SU-DHL-6 (cell line): ENCODE results near the gene HOXA10.

ENCODE experiments used
- H2AFZ ChIP-seq: fragments of 200-600 bp; sonication (generic); 2 replicates; pipeline ENCODE4 v1.6.1; 2014; ENCODE audit warnings: low read depth, mild to moderate bottlenecking, moderate library complexity, mixed read lengths, antibody characterized with exemption, low read length; ENCODE audit not compliant: severe bottlenecking
- H3F3A ChIP-seq: fragments of 200-600 bp; shearing (Covaris generic); 2 replicates; pipeline ENCODE4 v1.6.0; 2016; ENCODE audit warnings: antibody characterized with exemption, mild to moderate bottlenecking; ENCODE audit not compliant: insufficient read depth
- H3K27ac ChIP-seq: fragments of 200-600 bp; sonication (generic); 2 replicates; pipeline ENCODE4 v1.5.1; 2016; ENCODE audit warnings: low read depth, mild to moderate bottlenecking, low read length, moderate library complexity, mixed read lengths
- H3K27me3 ChIP-seq: fragments of 200-600 bp; sonication (generic), shearing (Covaris generic); 2 replicates; pipeline ENCODE4 v1.6.0; 2014; ENCODE audit warnings: mild to moderate bottlenecking, low read length
- H3K36me3 ChIP-seq: fragments of 200-600 bp; sonication (generic); 2 replicates; pipeline ENCODE4 v1.6.1; 2014; ENCODE audit warnings: mild to moderate bottlenecking, low read length, mixed read lengths
- H3K4me2 ChIP-seq: fragments of 300-600, 200-600 bp; shearing (Covaris generic), sonication (generic); 2 replicates; pipeline ENCODE4 v1.6.0; 2014; ENCODE audit warnings: low read length, low read depth, mild to moderate bottlenecking; ENCODE audit not compliant: poor library complexity, severe bottlenecking
- H3K4me3 ChIP-seq: fragments of 200-600 bp; sonication (generic); 2 replicates; pipeline ENCODE4 v1.5.1; 2014; ENCODE audit warnings: antibody characterized with exemption, low read length, mild to moderate bottlenecking, mixed read lengths; ENCODE audit not compliant: insufficient read depth, poor library complexity, severe bottlenecking
- H3K79me2 ChIP-seq: fragments of 200-600 bp; sonication (generic); 2 replicates; pipeline ENCODE4 v1.6.1; 2014; ENCODE audit warnings: mild to moderate bottlenecking, low read length, moderate library complexity; ENCODE audit not compliant: insufficient read depth
- H3K9ac ChIP-seq: fragments of 200-600 bp; sonication (generic); 2 replicates; pipeline ENCODE4 v1.7.0; 2014; ENCODE audit warnings: mild to moderate bottlenecking, low read length
- H3K9me2 ChIP-seq: fragments of 200-600 bp; sonication (generic); replicated peaks from 2 replicates; pipeline ENCODE4 v1.6.1; 2014; ENCODE audit warnings: low read length; ENCODE audit not compliant: insufficient read depth
- H3K9me3 ChIP-seq: fragments of 200-600 bp; sonication (generic); 2 replicates; pipeline ENCODE4 v1.6.1; 2014; ENCODE audit warnings: low read length, mixed read lengths; ENCODE audit not compliant: insufficient read depth
- H4K20me1 ChIP-seq: fragments of 200-600 bp; sonication (generic); 2 replicates; pipeline ENCODE4 v1.6.1; 2014; ENCODE audit warnings: low read depth, mild to moderate bottlenecking, antibody characterized with exemption, low read length, moderate library complexity, mixed read lengths
- CTCF ChIP-seq: fragments of 200-600 bp; sonication (generic); IDR thresholded peaks from one replicate; pipeline ENCODE4 v1.5.1; 2017; ENCODE audit warnings: antibody characterized with exemption, mild to moderate bottlenecking, low read length, moderate library complexity; ENCODE audit not compliant: insufficient read depth, poor library complexity, severe bottlenecking
- EZH2phosphoT487 ChIP-seq: fragments of 200-600 bp; sonication (generic), shearing (Covaris generic); conservative IDR thresholded peaks from 2 replicates; pipeline ENCODE4 v1.6.1; 2018; ENCODE audit warnings: mild to moderate bottlenecking, antibody characterized with exemption, low read length, moderate library complexity, mixed read lengths

Gene HOXA10

GRCh38 chr7:27151931-27152815 lies 21.9 kb downstream of the HOXA10 start, which contains the start of gene HOXA3:
HOXA3 (minus strand) TSS chr7:27152583; CDS start chr7:27110640, 41,943 bp downstream.
- H3K4me2 ChIP-seq, result peak within 1 kb of the TSS; percentile 73
- no peaks in the 10 kb centered on the region for H4K20me1 ChIP-seq
- H3K4me3 ChIP-seq, result peak within 1 kb of the TSS; percentile 62
- H3K79me2 ChIP-seq, result peaks cover 19% of the 10 kb centered on the region; the same call in 1 of the 2 replicates
- no peaks in the 10 kb centered on the region for H3K9me3 ChIP-seq
- no peaks in the 10 kb centered on the region for H3K27me3 ChIP-seq
- H3F3A ChIP-seq, result peaks cover 6% of the 10 kb centered on the region; the same call in 1 of the 2 replicates
- 0 out of 2 replicates have a peak, but pooled peaks cover 4% of the 10 kb centered on the region for H3K36me3 ChIP-seq
- H3K9me2 ChIP-seq, result no peaks in the 10 kb centered on the region
- peak within 1 kb of the TSS; percentile 93 for H2AFZ ChIP-seq
- peak within 1 kb of the TSS; percentile 75 for H3K9ac ChIP-seq
- H3K27ac ChIP-seq, result no peak within 1 kb of the TSS
- TF ChIP-seq EZH2phosphoT487 (no peak), CTCF (no peak)

DNA sequence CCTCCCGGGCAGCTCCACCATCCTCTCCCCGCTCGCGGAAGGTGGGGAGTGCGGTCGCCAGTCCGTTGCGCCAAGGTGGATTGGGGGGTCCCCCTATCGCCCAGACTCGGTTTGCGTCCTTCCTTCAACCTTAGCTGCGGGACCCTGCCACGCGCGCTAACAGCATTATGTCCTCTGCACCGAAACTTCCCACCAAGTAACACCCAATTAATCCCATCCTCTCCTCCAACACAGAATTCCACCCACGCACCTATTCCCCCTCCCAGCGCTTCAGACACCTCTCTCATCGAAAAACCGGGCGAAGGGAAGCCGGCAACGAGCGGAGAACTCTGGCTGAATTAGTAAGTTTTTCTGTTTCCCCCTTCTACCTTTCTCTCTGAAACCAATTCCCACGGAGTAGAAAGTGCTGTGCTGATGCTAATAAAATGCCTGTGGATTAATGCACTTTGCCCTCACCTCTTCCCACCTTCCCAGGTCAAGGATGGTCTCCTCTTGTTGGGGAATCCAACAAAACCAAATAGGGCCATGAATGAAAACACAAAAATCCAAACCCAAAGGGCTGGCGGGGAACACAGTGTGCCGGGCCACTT lies 22.7 kb downstream of the HOXA10 start:
- Histone ChIP-seq H3K9me2 (no peaks in the 10 kb centered on the region), H3K27ac (no peak overlapping the region), H2AFZ (peak overlapping the region; percentile 93), H3K36me3 (0 out of 2 replicates have a peak, but pooled peaks cover 4% of the 10 kb centered on the region), H3K9ac (peak overlapping the region; percentile 75), H3K27me3 (no peaks in the 10 kb centered on the region), H4K20me1 (no peaks in the 10 kb centered on the region), H3K9me3 (no peaks in the 10 kb centered on the region), H3K79me2 (peaks cover 19% of the 10 kb centered on the region; the same call in 1 of the 2 replicates), H3F3A (peaks cover 4% of the 10 kb centered on the region; the same call in 1 of the 2 replicates), H3K4me2 (peak overlapping the region; percentile 73), H3K4me3 (peak overlapping the region; percentile 62)
- TF ChIP-seq CTCF (no peak), EZH2phosphoT487 (no peak)

- TF ChIP-seq CTCF, result peak; percentile 96
- no peak for TF ChIP-seq EZH2phosphoT487
- H3K27me3 ChIP-seq, result no peaks in the 10 kb centered on the region
- peak overlapping the region; percentile 73 for H3K4me2 ChIP-seq
- no peaks in the 10 kb centered on the region for H3K9me3 ChIP-seq
- H3K9me2 ChIP-seq, result no peaks in the 10 kb centered on the region
- peak overlapping the region; percentile 93 for H2AFZ ChIP-seq
- H3K4me3 ChIP-seq, result peak overlapping the region; percentile 62
- H3K36me3 ChIP-seq, result 0 out of 2 replicates have a peak, but pooled peaks cover 4% of the 10 kb centered on the region
- peak overlapping the region; percentile 75 for H3K9ac ChIP-seq
- peaks cover 4% of the 10 kb centered on the region; the same call in 1 of the 2 replicates for H3F3A ChIP-seq
- no peaks in the 10 kb centered on the region for H4K20me1 ChIP-seq
- peaks cover 19% of the 10 kb centered on the region; the same call in 1 of the 2 replicates for H3K79me2 ChIP-seq
- H3K27ac ChIP-seq, result peak overlapping the region; percentile 46
These were observed 23.4 kb downstream of the HOXA10 start for GRCh38 chr7:27150568-27151340.
